ENCODE measurements around the gene EOMES.

The EOMES gene

GRCh38 chr3:27729748-27730611 lies 7.9 kb upstream of the EOMES start:
- H3K36me3 ChIP-seq (ENCODE audit: control insufficient read depth, insufficient read depth, low read length), result no peaks in the 10 kb centered on the region
- DNase-seq (ENCODE audit: extremely low read depth, insufficient read length), result no peak

GRCh38 chr3:27729325-27729724 lies 7.2 kb upstream of the EOMES start:
- Histone ChIP-seq H3K4me3 (replicated peaks; ENCODE audit: low read depth, low read length) (no peak overlapping the region), H3K36me3 (ENCODE audit: control insufficient read depth, insufficient read depth, low read length) (no peaks in the 10 kb centered on the region), H3K27me3 (replicated peaks; ENCODE audit: control insufficient read depth, insufficient read depth, low read length) (no peaks in the 10 kb centered on the region; the same call in 1 of the 2 replicates)
- no peak for DNase-seq (ENCODE audit: extremely low read depth, insufficient read length)
- TF ChIP-seq CTCF (IDR thresholded peaks at IDR 0.05; ENCODE audit: insufficient read depth, low read length, poor library complexity, severe bottlenecking), result no peak

More at GRCh38 chr3:27729748-27730611, 7.9 kb upstream of the EOMES start:
- TF ChIP-seq CTCF (IDR thresholded peaks at IDR 0.05; ENCODE audit: insufficient read depth, low read length, poor library complexity, severe bottlenecking), result no peak
- H3K27me3 ChIP-seq (replicated peaks; ENCODE audit: control insufficient read depth, insufficient read depth, low read length), result no peaks in the 10 kb centered on the region; the same call in 1 of the 2 replicates
- no peak overlapping the region for H3K4me3 ChIP-seq (replicated peaks; ENCODE audit: low read depth, low read length)

GRCh38 chr3:27728195-27729087 lies 6.3 kb upstream of the EOMES start:
- H3K27me3 ChIP-seq (replicated peaks; ENCODE audit: control insufficient read depth, insufficient read depth, low read length), result no peaks in the 10 kb centered on the region; the same call in 1 of the 2 replicates
- no peaks in the 10 kb centered on the region for H3K36me3 ChIP-seq (ENCODE audit: control insufficient read depth, insufficient read depth, low read length)
- TF ChIP-seq CTCF (IDR thresholded peaks at IDR 0.05; ENCODE audit: insufficient read depth, low read length, poor library complexity, severe bottlenecking), result peak; percentile 25
- H3K4me3 ChIP-seq (replicated peaks; ENCODE audit: low read depth, low read length), result no peak overlapping the region
- no peak for DNase-seq (ENCODE audit: extremely low read depth, insufficient read length)

- no peak for DNase-seq (ENCODE audit: extremely low read depth, insufficient read length)
- TF ChIP-seq CTCF (IDR thresholded peaks at IDR 0.05; ENCODE audit: insufficient read depth, low read length, poor library complexity, severe bottlenecking), result no peak
- H3K27me3 ChIP-seq (replicated peaks; ENCODE audit: control insufficient read depth, insufficient read depth, low read length), result peaks cover 2% of the 10 kb centered on the region; the same call in 1 of the 2 replicates
- H3K36me3 ChIP-seq (ENCODE audit: control insufficient read depth, insufficient read depth, low read length), result no peaks in the 10 kb centered on the region
- no peak overlapping the region for H3K4me3 ChIP-seq (replicated peaks; ENCODE audit: low read depth, low read length)
Measured at GRCh38 chr3:27726240-27726639, 4.1 kb upstream of the EOMES start.

GRCh38 chr3:27724459-27725197 lies 2.5 kb upstream of the EOMES start:
- Histone ChIP-seq H3K4me3 (replicated peaks; ENCODE audit: low read depth, low read length) (no peak overlapping the region), H3K27me3 (replicated peaks; ENCODE audit: control insufficient read depth, insufficient read depth, low read length) (peaks cover 2% of the 10 kb centered on the region), H3K36me3 (ENCODE audit: control insufficient read depth, insufficient read depth, low read length) (no peaks in the 10 kb centered on the region)
- no peak for TF ChIP-seq CTCF (IDR thresholded peaks at IDR 0.05; ENCODE audit: insufficient read depth, low read length, poor library complexity, severe bottlenecking)
- no peak for DNase-seq (ENCODE audit: extremely low read depth, insufficient read length)
